DMS53 (cell line): ENCODE measurements around the gene NTN1.
A peak's percentile ranks its signal among the peaks of the same experiment; 100 is the strongest.

Experiments used
- DNase-seq: peaks from one replicate; lab custom pipeline; 2025; lab: John Stamatoyannopoulos, UW

The NTN1 gene

DNA sequence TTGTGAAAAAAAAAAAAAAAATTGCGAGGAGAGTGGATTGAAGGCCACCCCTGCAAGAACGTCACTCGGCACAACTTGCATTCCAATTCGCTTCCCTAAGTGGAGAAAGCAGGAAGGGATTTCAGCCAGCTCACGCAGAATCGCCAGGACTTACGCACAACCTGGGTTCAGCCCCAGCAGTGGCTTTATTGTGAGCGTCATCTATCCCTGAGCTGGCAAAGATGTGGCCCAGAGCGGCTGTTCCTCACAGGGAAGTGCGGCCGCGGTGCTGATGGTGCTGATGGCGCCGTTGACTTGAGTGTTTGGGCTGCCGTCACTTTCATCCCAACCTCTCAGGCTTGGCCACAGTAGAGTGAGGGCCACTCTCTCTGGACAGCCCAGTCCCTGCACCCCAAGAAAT is 197.6 kb downstream of the NTN1 start:
- no peak for DNase-seq

DNA sequence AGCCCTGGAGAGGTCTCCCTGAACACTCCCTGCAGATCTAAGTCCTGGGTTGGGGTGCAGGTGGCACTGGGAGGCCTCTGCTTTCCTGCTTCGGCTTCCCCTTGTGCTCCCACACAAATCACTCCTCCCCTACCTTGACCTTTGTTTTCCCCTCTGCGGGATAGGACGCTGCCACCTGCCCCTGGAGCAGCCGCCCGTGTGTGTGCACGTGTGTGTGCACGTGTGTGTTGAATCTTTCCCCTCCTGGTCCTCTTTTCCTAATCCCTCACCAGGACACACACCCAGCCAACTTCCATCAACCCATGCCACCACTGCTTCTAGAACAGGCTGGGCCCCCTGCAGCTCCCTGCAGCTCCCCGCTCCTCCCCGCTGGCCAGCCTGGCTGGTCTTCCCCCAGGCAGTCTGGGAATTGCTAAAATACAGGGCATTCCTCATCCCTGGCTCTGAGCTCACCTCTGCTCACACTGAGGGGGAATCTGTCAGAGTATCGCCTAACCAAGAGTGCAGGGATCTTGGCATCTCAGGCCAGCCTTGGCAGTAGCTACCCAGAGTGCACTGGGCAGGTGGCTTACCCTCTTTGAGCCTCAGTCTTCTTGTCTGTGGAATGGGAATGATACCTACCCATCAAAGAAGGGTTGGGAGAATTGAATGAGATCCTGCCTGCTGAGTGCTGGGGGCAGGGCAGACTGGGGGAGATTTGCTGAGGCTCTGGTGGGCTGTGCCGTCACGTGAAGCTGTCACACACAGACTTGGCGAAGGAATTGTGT is 198.5 kb downstream of the NTN1 start:
- DNase-seq, result no peak

DNA sequence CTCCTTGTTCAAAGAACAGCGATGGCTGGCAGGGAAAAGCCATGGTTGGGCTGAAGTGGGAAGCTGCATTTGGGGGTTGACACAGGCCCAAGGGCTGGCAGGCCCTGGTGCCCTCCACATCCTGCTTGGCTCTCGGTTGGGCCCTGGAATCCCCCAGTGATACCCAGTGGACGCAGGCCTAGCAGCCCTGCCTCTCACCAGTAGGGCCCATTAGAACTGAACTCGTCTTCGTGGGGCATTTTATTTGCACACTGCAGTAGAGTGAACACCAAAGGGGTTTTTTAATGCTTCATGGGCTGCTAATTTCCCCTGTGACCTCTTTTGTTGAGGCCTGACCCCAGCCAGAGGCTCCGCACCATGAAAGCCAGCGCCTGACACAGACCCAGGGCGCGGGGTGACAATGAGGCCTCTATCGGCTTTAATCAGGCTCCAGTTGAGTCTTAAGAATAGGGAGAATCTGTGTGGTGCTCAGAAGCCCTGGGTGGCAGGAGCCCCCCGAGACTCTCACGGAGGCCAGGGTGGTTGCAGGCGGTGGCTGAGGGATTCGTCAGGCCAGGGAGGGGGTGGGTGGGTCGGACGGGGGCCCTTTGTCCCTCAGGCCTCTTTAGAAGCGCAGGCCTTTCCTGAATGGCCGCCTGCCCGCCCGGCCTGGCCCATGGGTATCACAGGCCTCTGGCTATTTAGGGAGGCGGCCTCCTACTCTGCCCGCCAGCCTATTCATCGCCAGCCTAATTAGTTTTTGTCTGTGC is 199.3 kb downstream of the NTN1 start:
- DNase-seq, result no peak

DNA sequence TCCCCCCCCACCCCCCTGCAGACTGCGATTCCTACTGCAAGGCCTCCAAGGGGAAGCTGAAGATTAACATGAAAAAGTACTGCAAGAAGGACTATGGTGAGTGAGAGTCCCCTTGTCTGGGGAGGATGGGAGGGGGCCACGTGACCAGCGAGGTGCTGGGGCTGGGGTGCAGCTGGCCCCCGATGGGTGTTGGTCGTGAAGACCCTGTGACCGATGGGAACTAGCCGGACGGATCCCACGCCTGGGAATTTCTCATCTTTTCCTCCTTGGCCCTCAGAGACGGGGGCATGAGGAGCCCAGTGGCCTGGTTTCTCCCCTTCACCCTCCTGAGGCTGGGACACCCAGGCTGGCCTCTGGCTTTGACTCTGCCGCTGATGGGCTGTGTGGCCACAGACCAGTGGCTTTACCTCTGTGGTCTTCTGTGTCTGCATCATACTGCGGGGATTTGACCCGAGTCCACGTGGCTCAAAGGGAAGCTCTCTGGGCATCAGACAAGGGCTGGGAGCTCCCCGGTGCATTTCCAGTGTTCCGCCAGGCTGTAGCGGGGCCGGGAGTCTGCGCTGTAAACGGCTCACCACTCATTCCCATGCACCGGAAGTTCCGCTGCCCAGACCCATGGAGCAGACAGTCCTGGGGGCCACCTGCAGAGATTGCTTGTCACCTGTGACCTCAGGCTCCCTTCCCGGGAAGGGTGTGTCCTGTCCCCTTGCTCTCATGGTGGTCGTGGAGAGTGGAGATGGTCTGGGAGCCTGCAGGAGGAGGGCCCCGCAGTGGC is 200.0 kb downstream of the NTN1 start:
- no peak for DNase-seq

DNA sequence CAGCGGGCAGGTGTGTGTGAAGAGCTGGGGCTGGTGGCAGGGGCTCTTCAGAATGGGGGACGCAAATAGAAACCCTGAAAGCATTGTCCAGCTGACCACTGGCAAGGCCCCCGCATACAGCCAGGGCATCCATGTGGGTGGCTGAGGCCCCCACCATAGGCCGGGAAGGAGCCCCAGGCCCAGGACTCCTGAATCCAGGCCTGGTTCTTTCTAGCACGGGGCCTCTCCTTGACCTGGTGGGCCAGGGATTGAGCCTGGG is 200.5 kb downstream of the NTN1 start:
- DNase-seq, result no peak

DNA sequence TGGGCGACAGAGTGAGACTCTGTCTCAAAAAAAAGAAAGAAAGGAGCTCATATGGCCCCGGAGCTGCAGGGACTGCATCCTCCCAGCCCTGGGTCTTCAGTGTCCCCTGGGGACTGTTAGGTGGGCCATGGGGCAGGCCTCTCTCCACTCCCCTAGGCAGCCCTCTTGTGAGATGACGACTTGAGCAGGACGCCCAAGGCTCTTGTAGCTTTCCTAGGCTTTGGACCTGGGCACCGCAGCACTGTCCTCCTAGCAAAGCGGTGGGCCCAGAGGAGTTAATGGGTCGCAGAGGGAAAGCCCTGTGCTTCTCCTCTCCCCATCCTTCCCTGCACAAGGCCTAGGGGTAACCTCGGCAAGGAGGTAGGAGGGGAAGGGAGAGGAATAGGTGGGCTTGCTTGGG is 202.2 kb downstream of the NTN1 start:
- no peak for DNase-seq

DNA sequence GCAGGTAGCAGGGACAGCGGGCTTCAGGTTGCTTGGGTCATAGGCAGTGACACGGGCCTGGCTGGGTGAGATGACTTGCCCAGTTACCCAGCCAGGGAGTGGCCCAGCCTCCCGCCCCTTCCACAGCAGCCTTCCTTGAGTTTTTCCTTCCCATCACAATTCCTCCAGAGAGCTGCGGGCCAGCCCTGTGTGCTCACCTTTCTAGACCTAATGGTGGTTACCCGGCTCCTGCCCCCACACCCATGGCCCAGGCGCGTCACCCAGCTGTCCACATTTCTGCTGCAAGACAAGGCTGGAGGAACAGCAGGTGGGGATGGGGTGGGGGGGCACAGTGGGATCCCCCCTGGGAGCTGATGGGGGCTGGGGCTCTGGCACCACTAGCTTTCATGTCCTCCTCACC is 203.2 kb downstream of the NTN1 start:
- no peak for DNase-seq

DNA sequence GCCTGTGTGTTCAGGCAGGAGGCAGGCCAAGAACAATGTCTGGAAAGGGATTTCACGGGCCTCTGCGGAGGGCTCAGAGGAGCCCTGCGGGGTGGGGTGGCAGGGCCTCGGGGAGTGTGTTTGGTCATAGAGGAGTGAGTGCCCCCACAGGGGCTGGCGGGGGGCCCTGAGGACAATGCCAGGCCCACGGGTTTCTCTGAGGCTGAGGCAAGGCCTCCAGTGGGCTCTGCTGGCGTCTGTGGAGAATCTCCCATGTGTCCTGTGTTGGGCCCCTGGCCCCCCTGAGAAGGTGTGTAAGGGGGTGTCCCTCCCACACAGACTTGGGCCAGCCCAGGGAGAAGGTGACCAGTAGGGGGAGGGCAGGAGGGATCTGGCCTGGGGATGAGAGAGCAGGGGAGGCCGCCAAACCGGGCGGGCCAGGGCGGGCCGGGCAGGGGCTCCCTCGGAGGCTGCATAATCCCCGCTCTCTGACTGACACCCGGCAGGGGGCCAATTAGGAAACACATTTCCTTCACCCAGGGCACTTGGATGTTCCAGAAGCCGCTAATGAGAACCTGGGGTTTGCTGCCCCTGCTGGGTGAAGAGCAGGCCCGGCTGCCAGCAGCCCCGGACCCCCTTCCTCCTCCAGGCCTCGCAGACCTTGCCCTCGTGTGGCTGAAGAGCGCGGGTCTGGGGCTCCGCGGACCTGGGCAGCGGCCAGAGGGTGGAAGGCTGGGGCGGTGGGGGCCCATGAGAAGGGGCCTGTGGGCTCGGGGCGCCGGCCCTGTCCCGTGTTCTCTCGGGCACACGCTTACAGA is 204.2 kb downstream of the NTN1 start:
- DNase-seq, result no peak

DNA sequence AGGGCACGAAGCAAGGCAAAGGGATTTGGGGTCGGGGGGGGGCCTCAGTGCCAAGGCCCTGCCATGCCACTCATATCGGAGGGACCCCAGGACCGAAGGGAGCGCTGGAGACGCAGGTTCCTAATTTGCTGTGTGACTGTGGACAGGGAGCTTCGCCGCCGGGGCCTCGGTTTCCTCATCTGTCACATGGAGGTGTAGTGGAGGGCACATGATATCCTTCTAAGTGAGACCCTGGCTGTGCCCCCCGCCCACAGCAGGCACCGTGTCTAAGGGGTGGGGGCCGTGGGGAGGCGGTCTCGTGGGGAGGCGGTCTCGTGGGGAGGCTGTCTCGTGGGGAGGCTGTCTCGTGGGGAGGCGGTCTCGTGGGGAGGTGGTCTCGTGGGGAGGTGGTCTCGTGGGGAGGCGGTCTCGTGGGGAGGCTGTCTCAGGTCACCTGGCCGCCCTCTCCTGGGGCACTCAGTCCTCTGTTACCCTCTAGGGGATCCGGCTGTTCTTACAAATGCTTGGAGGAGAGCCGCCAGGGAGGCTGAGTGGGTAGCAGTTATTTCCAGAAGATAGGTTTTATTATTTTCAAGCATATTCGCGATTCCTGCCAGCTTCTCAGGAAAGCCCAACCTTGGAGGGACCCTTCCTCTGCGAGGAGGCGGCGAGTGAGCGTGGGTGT is 205.0 kb downstream of the NTN1 start:
- no peak for DNase-seq

DNA sequence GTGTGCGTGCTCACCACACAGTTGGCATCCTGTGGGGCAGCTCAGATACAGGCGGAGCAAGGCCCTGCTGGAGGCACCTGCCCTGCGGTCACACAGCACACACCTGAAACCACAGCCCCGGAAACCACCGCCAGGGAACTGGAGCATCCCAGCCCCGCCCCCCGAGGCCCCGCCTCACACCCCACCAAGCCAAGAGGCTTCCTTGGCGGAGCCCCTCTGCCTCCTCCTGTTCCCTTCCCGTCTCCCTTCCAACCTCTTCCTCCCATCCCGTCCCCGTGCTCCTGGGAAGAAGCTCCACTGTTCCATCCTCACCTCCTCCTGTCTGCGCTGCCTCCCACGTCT is 205.5 kb downstream of the NTN1 start:
- peak; percentile 43 for DNase-seq

DNA sequence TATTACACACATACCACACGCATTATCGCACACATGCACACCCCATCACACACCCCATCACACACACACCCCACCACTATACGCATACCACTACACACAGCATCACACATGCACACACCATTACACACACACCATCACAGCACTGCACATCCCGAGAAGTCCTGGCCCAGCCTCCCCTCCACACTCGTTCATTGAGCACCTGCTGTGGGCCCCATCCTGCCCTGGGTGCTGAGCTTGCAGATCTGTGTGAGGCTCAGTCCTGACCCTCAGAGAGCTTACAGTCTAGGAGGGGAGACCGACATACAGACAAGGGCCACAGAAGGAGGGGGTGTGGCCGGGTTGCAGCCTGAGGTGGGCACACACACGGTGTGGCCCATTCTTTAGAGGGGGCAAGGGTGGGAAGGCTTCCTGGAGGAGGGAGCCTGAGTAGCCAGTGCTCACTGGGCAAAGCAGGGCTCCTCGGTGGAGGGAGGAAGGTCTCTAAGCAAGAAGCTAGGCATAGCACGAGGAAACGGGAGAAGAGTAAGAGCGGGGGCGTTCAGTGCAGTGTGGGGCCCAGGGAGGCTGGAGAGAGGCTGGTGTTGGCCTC is 206.6 kb downstream of the NTN1 start:
- DNase-seq, result no peak

DNA sequence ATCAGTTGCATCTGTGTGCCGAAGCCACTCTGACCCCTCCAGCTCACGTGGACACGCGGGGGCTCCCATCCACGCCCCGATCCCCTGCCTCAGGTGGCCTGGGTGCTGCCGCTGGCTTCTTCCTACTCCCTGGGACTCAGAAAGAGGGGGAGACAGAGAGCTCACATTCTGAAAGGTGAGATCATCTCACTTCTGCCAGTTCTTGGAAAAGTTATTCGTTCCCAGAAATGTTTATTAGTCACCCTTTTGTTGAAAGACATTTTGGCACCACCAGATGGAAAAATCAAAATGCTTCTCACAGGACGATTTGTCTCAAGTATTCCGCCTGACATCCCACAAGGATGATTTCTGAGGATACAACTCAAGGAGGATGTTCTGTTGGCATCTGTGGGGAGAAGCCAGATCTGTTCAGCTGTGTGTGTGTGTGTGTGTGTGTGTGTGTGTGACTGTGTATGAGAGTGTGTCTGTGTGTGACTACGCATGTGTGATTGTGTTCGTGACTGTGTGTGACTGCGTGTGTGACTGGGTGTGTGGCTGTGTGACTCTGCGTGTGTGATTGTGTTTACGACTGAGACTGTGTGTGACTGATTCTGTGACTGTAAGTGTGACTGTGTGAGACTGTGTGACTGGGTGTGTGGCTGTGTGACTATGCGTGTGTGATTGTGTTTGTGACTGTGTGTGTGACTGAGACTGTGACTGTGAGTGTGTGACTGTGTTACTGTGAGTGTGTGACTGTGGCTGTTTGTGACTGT is 207.3 kb downstream of the NTN1 start:
- DNase-seq, result no peak

DNA sequence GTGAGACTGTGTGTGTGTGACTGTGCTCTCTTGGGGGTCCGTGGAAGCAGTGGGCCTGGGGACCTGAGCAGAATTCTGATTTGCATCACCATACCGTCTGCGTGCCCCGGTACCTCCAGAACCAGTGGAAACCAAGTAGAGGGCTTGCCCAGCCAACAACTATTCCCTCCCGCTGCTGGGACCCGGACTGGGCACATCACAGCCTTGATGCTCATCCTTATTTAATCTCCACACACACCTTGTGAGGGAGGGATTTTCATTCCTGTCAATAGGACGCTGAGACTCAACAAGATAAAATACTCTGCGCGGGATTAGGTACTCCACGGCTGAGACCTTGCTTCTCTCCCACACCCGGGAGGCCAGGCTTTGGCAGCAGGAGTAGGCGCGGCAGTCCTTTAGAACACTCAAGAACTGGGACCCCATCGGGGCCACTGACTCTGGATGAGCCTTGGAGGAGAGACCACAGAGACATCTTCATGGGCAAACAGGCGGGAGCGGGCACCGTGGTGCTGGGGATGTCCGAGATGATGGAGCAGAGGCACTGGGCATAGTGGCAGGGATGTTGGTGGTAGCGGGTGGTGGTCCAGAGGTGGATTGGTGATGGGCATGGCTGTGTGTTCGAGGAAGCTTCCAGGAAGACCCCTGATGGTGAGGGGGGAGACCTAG is 208.0 kb downstream of the NTN1 start:
- no peak for DNase-seq

DNA sequence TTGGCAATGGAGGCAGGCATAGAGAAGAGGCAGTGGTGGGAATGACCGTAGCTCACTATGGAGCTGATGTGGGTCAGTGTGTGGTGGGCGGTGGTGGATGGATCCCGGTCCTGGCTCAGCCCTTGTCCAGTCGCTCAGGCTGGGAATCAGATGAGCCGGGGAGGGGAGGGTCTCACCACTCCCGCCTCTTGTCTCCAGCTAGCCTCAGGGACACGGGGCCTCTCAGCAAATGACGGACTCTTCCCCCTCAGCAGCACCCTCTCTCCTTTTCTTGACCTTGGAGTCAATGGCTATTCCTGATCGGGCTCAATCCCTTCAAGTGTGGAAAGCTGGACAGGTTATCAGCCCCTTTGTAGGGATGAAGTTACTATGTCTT is 208.5 kb downstream of the NTN1 start:
- no peak for DNase-seq

DNA sequence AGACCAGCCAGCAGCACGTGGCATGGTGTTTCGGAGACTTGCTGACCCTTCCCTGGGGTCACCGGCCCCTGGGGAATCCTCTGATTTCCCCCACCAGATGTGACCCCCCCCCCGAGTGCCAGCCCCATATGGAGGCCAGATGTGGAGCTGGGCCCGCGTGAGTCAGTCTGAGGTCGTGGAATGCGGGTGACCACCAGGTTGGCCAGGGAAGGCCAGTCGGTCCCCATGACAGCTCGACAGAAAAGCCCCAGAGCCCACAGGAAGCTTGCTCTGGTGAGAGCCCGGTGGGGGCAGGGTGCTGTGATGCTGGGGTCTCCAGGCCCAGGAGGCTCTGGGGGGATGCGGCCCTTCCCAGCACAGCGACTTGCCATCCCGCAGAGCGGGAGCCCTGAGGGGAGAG is 209.0 kb downstream of the NTN1 start:
- no peak for DNase-seq

DNA sequence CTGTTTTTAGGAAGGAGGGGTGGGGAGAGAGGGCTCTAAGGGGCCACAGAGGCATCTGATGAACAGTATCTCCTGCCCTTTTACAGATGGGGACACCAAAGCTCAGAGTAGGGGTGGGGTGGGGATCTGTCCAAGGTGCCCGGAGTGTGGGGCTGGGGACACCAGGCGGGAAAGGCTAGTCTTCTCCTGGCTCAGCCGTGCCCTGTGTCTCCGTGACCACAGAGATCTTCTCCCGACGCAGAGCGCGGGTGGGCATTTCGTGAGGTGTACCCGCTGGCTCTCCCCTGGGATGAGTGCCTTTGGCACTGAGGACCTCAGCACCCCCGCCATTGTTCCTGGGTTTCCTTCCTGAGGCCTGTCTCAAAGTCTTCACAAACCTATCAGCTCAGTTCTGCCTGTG is 209.6 kb downstream of the NTN1 start:
- no peak for DNase-seq

DNA sequence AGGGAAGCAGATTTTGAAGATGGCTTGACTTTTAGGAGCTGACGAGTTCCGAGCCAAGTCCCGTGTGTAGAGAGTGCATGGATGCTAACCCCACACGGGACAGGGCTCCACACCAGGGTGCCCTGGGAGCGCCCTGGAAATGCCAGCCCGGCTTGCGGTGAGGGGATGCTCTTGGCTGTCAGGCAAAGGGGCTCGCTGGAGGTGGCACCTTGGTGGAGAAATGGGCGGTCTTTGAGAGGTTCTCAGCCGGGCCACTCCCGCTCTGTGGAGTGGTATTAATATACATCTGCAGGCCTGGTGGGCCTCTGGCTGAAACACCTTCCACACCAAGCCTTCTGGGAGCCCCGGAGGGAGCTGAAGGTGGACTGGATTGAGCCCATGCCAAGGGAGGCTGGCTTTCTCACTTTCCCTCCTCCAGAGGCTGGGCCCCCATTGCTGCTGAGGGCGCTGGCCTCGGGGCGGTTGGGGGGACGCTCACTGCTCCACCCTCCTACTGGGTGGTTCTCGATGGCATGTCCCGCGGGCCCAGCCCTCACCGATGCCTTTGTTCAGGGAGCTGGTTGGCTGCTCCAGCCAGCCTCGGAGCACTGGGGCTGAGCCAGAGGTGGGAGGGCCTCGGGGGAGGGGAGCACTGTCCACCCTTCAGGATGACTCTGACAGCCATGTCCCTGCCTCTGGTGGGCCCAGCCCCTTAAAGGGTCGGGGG is 210.3 kb downstream of the NTN1 start:
- no peak for DNase-seq

DNA sequence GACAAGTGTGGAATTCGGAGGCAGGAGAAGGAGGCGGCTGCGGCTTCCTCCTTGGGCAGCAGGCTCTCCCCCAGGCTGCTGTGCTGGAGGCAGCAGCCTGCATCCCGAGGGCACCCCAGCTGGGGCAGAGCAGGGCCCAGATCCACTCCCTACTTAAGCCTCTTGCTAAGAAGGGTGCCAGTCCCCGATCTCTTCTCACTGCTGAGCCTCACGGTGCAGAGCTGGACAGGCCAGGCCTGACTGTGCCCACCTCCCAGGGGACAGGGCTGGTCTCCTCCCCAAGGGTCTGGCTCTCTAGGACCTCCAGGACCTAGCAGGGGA is 210.8 kb downstream of the NTN1 start:
- DNase-seq, result no peak

DNA sequence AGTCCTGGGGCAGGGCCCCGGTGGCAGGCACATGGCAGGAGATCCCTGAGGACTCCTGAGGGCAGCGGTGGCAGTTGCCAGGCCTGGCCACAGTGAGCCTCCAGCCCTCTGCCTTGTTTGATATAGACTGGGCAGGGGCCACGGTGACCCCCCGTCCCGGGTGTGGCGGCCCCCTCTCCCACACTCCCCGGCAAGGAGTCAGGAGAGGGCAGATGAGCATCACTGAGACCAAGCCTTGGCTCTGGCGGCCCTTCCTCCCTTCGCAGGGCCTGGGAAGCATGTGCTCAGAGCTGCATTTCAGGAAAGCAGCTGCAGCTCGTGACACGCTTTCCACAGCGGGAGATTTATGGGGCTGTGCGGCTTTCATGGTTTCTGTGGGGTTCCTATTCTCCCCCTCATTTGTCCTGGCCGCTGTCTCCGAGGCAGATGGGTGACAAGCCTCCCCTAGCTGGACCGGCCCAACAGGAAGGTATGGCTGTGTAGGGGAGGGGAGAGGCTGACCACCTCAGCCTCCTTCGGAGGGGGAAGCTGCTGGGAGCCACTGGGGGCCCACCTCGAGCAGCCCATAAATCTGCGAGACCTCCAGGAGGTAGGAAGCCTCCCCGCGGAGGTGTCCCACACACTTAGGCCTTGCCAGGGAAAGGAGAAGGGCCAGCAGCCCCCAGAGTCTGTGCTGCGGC is 211.4 kb downstream of the NTN1 start:
- no peak for DNase-seq

DNA sequence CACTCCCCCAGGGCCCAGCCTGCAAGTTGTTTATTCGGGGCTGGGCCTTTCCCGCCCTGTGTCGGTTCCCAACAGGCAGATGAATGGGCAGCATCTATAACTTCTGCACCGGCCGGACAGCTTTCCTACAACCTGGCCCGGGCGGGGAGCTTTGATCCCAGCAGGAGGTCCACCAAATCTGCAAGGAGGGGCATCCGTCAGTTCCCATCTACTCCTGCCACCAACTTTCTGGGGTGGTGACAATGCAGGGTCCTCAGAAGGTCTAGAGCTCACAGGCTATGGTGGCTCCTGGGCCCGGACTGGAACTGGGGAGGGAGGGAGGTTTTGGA is 211.9 kb downstream of the NTN1 start:
- no peak for DNase-seq
